IPS DF 19.7 (cell line): Measurements from ENCODE around the gene KLHL25.

Source experiments
- DNase-seq: peaks from one replicate; pipeline ENCODE4 v3.0.0-alpha.2; 2013; ENCODE audit warnings: low read depth, low spot score

KLHL25 gene

DNA sequence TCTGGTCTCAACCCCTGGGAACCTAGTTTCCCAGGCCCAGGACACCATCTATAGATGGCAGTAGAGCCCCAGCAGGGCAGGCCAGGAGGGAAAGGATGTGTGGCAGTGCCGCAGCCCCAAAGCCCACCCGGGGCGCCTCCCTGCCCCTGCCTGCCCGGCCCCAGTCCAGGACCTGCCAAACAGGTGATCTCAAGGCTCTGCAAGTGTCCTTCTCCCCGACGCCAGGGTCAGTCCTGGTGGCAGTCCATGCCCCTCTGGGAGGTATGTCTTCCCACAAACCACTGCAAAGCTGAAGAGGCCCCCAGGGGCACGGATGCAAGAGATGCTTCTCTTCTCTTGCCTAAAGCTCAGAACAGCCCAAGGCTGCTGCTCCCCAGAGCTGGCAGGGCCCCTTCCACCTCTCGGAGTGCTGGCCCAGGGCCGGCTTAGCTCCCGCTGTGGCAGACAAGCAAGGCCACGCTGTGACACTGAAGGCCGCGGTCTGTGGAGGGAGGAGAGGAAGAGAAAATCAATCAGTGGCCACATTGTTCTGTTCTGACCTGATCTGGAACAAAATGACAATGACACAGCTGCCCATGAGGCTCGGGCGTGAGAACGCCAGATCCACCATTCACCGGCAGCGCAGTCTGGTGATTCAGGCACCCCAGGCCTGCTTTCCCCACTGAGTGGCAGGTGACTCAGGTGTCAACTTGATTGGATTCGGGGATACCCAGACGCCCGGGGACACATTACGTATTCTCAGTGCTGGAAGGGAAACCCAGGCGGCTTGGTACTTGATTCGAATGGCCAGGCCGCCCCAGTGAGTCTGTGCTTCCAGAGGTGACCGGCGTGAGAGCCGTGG lies 34.0 kb downstream of the KLHL25 start:
- no peak for DNase-seq

- DNase-seq, result no peak
Measured at GRCh38 chr15:85760049-85760448, 34.7 kb downstream of the KLHL25 start.

- DNase-seq, result no peak
Measured at GRCh38 chr15:85759376-85759775, 35.3 kb downstream of the KLHL25 start.

DNA sequence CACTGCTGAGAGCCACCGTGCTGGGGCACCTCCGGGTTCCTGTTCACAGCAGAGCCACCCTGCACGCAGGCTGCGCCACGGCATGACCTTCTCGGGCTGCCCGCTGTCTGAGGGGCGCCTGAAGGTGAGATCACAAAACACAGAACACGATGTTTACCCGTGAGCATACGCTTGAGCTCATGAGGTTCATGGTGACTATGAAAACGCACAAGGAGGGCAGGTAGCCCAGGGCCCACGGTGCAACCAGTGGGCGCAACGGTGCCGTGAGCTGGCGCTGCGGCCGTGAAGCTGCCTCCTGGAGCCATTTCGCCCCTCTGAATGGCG lies 36.1 kb downstream of the KLHL25 start:
- DNase-seq, result no peak

GRCh38 chr15:85757939-85758654 lies 36.6 kb downstream of the KLHL25 start:
- no peak for DNase-seq

DNA sequence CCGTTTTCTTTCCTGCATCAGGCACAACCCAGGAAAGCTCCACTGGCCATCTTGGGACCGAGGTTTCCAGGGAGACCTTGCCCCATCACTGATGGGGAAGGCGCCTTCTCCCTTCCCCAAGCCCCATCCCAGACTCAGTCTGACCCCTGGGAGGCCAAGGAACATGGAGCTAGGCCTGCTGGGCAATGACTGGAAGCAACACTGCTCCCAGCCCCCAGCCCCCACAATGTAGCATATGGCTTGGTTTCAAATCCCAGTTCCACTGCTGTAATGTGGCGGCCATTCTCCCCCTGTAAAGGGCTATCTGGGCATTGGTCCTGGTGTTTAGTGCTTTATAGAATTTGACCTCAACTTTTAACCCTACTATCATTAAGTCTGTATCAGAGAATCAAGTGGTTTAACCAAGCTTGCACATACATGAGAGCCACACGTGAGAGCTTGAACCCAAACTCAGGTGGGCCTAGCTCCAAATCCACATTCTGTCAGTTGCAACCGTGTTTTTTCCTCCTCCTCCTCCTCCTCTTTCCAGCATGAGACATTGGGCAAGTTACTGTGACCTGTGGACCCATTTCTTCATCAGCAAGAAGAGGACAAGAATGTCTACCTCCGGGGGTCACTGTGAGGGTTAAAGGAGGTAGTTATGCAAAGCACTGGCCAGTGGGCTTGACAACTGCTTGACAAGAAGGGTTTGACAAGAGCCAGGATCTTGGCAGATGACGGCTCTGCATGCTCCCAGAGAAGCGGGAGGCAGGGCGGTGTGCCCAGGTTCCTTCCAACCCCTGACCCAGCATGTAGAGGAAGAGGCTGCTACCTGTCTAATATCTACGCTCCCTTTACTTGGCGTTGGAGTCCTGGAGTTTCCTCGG lies 37.4 kb downstream of the KLHL25 start:
- no peak for DNase-seq

- no peak for DNase-seq
Measured at GRCh38 chr15:85756411-85757072, 38.2 kb downstream of the KLHL25 start.

GRCh38 chr15:85755942-85756341 lies 38.8 kb downstream of the KLHL25 start:
- no peak for DNase-seq

DNA sequence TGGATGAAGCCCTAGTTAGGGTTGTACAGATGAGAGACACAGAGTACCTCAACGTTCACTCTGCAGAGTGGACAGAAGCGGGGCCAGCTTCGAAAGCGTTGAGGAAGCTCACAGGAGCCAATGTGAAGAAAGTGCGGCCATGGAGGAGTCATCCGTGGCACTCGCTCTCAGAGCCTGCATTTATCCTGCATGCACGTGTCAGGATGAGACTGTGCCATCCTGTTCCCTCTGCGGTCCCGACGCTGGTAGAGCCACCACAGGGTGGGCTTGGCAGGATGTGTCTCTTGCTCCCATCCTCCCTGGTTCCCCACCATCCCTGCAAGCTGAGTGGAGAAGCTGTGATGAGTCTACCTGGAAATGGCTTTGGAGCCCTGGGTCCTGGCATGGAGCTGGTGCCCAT lies 39.3 kb downstream of the KLHL25 start:
- no peak for DNase-seq

- no peak for DNase-seq
Measured at GRCh38 chr15:85754989-85755388, 39.7 kb downstream of the KLHL25 start.

GRCh38 chr15:85753791-85754452 lies 40.8 kb downstream of the KLHL25 start:
- no peak for DNase-seq

- no peak for DNase-seq
Measured at GRCh38 chr15:85753261-85753660, 41.5 kb downstream of the KLHL25 start.

DNA sequence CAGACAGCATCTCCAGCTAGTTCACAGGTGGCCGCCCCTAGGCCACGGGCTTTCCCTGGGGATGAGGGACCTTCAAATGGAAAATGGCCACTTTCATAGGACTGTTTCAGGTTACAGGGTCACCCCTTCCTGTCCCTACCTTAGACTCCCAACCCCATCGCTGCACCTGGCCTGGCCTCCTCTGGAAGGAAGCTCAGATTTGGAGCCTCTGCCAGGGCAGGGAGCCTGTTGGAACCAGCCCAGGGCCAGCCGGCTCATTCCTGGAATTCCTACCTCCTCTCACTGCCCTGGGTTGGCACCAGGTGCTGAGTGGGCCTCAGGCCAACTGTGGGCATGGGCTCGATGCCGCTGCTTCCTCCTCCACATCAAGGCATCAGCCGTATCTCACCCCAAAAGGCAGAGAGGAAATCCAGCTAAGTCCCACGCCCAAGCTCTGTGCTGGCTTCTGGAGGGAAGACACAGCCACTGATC lies 42.2 kb downstream of the KLHL25 start:
- no peak for DNase-seq

- DNase-seq, result no peak
Measured at GRCh38 chr15:85752124-85752475, 42.6 kb downstream of the KLHL25 start.

GRCh38 chr15:85751291-85752123 lies 43.2 kb downstream of the KLHL25 start:
- no peak for DNase-seq

DNA sequence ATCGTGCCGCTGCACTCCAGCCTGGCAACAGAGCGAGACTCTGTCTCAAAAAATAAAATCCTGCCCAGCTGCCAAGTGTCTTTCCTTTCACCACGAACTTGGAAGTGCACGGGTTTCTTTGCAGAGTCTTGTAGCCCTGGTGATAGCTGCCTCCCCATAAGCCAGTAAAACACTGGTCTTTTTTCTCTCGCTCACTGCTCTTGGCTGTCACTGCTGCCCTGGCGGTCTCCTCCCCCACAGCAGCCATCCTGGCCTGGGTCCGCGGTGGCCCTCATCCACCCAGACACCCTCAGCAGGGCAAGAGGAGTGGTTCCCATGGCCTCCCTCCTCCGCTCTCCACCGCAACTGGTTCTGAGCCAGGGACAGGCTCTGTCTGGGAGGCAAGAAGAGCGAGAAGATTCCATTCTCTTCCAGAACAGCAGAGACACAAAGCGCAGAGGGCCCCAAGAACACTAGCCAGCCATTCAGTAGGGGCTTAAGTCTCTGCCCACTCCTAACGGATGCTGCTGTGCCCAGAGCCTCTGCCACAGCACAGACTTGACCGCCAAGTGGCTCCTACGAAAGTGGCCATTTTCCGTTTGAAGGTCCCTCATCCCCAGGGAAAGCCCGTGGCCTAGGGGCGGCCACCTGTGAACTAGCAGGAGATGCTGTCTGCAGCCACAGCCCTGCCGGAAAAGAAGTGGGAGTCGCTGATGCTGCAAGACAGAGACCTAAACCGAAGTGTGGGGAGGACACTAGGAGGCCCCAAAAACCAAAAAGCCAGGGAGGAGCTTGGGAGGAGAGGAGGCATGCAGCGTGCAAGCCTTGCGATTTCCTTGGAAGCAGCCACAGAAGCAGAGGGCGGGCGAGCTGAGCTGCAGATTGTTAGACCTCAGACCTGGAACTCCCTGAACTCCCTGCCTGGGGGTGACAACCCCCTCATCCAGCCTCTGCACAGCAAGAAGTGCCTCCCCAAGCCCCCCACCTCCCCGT lies 44.1 kb downstream of the KLHL25 start:
- DNase-seq, result no peak

GRCh38 chr15:85749261-85750151 lies 45.2 kb downstream of the KLHL25 start:
- no peak for DNase-seq

GRCh38 chr15:85748729-85749128 lies 46.0 kb downstream of the KLHL25 start:
- no peak for DNase-seq
